ENCODE data around the gene RSPH1. TPM values are rescaled to one million over a fixed set of nuclear protein-coding genes. Genes with fewer than 3 reads are reported as not detected.

The RSPH1 gene
- total RNA-seq, 3 donors from 2014 or later, result 0.48 to 2.3 (median 0.88) TPM

DNA sequence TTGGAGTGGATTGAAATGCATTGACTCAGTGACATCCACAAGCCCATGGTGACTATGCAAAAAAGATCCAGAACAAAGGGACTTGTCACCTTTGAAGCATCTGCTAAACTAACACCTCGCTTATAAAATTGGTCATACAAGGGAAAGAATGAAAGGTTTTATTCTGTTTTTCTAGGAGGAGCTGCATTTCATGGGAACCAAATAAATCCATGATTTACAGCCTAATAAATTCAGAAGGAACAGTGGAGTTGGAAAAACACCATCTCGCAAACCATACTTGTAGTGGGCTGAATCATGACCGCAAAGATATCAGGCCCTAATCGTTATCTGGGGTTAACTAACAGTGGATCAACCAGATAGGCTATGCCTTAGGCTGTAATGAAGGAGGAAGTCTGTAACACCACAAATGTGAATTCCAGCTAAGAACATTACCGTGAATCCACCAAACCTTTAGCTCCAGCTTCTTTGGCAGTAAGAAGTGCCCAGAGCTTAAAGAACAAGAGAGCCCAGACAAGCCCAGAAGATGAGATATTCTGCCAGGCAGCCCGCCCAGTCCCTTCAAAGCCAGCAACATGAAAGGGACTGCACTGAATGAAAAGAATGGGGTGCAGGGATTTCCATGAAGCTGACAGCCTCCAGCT lies 27.4 kb downstream of the RSPH1 start:
- intact Hi-C loops (cut with DNase I; ENCODE audit: low total_unique reads), result no loop called here
- Histone ChIP-seq H3K27me3 (no peaks in the 10 kb centered on the region), H3K9me3 (no peaks in the 10 kb centered on the region), H3K4me1 (no peaks in the 10 kb centered on the region), H3K27ac (no peak overlapping the region), H3K36me3 (no peaks in the 10 kb centered on the region), H3K4me3 (no peak overlapping the region)
- TF ChIP-seq POLR2A (IDR thresholded peaks at IDR 0.05), result no peak
- no peak for DNase-seq (ENCODE audit: low spot score in 2 of 2)

DNA sequence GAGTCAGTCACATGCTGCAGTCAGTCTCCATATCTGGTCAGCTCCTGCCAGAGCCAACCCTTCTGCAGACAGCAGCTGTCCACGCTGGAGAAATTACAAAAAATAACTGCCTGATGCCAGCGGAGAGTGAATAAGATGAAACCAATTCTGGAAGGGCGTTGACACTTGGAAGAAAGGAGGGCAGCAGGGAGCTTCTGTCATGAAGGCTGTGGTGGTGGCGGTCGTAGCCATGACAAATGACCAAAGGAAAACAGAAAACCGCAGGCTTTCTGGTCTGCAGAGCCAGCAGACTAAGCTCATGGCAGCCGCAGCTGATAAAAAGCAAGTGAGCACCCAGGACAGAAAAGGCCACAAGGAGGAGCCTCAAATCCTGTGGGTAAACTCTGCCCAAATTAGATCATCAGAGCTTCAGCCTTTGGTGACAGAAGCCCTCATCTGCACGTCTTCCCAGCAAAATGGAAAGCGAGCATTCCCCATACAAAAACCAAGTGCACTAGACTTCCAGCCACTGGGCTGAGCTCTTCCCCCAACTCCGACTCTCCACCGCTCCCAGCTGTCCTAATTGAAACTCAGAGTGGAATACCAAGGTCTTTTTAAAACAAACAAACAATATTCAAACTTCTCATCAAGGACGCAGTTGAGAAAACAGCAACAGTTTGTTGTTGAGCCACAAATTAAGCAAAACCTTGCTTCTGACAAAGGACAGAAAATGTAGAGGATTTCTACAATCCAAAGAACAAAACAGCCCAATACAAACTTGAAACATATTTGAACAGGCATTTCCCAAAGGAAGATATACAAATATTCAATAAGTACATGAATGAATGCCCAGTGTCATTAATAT lies 28.7 kb downstream of the RSPH1 start:
- H3K9me3 ChIP-seq, result no peaks in the 10 kb centered on the region
- TF ChIP-seq POLR2AphosphoS5 (IDR thresholded peaks at IDR 0.05), result no peak
- peak in 1 of 2 donors; percentile 37 for DNase-seq (ENCODE audit: low spot score in 2 of 2)
- intact Hi-C loops (cut with DNase I; ENCODE audit: low total_unique reads), result no loop called here
- no peak overlapping the region for H3K27ac ChIP-seq
- H3K36me3 ChIP-seq, result no peaks in the 10 kb centered on the region
- no peaks in the 10 kb centered on the region for H3K4me1 ChIP-seq
- no peak overlapping the region for H3K4me3 ChIP-seq
- no peaks in the 10 kb centered on the region for H3K27me3 ChIP-seq

DNA sequence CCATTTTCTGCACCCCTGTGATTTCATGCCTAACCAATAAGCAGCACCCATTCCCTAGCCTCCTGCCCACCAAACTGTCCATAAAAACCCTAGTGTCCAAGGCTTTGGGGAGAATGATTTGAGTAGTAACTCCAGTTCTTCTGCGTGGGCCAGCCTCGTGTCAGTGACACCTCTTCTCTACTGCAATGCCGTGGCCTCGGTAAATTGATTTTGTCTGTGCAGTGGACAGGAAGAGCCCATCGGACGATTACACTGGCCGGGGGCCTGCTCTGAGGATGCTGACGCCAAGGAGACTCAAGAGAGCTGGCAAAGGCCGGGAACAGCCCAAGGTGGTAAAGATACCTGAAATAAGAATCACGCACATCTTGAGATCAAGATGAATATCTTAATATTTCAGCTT lies 29.3 kb downstream of the RSPH1 start:
- Histone ChIP-seq H3K4me1 (no peaks in the 10 kb centered on the region), H3K9me3 (no peaks in the 10 kb centered on the region), H3K27me3 (no peaks in the 10 kb centered on the region), H3K36me3 (no peaks in the 10 kb centered on the region), H3K27ac (no peak overlapping the region), H3K4me3 (no peak overlapping the region)
- intact Hi-C loops (cut with DNase I; ENCODE audit: low total_unique reads), result no loop called here
- no peak for DNase-seq (ENCODE audit: low spot score in 2 of 2)
- TF ChIP-seq, protein P1, sequence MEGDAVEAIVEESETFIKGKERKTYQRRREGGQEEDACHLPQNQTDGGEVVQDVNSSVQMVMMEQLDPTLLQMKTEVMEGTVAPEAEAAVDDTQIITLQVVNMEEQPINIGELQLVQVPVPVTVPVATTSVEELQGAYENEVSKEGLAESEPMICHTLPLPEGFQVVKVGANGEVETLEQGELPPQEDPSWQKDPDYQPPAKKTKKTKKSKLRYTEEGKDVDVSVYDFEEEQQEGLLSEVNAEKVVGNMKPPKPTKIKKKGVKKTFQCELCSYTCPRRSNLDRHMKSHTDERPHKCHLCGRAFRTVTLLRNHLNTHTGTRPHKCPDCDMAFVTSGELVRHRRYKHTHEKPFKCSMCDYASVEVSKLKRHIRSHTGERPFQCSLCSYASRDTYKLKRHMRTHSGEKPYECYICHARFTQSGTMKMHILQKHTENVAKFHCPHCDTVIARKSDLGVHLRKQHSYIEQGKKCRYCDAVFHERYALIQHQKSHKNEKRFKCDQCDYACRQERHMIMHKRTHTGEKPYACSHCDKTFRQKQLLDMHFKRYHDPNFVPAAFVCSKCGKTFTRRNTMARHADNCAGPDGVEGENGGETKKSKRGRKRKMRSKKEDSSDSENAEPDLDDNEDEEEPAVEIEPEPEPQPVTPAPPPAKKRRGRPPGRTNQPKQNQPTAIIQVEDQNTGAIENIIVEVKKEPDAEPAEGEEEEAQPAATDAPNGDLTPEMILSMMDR (IDR thresholded peaks at IDR 0.05), result no peak
- TF ChIP-seq POLR2A (IDR thresholded peaks at IDR 0.05), result no peak
- TF ChIP-seq POLR2AphosphoS5 (IDR thresholded peaks at IDR 0.05), result no peak

DNA sequence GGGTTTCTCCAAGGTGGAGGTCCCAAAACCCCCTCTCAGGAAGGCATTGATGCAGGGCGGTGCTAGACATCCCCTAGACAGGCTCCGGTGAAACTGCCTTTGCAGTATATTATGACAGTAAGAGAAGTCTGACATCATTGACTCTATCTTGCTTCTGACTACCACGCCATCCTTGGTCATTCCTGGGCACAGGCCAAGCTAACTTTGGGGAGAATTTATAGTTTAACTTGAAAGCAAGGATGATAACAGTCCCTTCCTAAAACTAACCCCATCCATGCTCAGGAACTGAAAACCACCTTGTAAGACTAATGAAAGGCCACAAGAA lies 30.3 kb downstream of the RSPH1 start:
- peak in 1 of 2 donors; percentile 10 for DNase-seq (ENCODE audit: low spot score in 2 of 2)
- Histone ChIP-seq H3K4me1 (no peaks in the 10 kb centered on the region), H3K9me3 (no peaks in the 10 kb centered on the region), H3K36me3 (no peaks in the 10 kb centered on the region), H3K4me3 (no peak overlapping the region), H3K27me3 (no peaks in the 10 kb centered on the region), H3K27ac (no peak overlapping the region)
- TF ChIP-seq POLR2A (IDR thresholded peaks at IDR 0.05) (no peak), POLR2AphosphoS5 (IDR thresholded peaks at IDR 0.05) (no peak)
- TF ChIP-seq, protein P1 (IDR thresholded peaks at IDR 0.05), result no peak
- intact Hi-C loops (cut with DNase I; ENCODE audit: low total_unique reads), result no loop called here

DNA sequence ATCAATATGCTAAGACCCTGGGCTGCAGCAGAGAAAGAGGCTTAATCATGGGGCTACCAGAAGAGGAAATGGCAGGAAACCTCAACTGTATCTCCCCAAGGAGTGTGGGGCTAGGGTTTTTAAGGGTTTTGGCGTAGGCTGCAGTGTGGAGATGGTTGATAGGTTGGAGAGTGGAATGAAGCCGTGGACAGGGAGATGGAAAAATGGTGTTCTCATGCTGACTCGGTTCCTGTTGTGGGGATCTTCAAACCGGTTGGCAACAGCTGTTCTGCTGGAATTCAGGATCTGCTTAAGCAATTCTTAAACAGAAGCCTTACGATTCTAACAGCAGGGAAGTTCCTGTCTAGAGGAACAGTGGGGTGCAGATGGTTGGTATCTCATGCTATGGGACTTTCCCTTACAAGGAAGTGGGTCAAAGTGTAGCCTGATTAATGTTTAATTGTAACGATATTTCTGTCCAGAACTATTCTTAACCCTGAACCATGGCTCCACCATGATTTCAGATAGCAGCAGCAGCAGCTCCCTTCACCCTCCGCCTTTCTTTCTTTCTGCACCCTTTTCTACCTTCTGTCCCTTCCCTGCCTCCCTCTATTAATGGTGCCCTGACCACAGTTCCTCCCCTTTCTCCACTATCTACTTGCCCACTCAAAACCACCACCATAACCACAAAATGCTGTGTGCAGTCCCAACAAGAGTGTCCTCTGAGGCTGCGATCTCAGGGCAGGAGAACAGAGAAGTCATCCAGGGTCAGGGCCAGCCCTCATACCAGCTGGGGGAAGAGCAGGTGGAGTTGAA lies 30.8 kb downstream of the RSPH1 start:
- intact Hi-C loops (cut with DNase I; ENCODE audit: low total_unique reads), result no loop called here
- no peak overlapping the region for H3K27ac ChIP-seq

DNA sequence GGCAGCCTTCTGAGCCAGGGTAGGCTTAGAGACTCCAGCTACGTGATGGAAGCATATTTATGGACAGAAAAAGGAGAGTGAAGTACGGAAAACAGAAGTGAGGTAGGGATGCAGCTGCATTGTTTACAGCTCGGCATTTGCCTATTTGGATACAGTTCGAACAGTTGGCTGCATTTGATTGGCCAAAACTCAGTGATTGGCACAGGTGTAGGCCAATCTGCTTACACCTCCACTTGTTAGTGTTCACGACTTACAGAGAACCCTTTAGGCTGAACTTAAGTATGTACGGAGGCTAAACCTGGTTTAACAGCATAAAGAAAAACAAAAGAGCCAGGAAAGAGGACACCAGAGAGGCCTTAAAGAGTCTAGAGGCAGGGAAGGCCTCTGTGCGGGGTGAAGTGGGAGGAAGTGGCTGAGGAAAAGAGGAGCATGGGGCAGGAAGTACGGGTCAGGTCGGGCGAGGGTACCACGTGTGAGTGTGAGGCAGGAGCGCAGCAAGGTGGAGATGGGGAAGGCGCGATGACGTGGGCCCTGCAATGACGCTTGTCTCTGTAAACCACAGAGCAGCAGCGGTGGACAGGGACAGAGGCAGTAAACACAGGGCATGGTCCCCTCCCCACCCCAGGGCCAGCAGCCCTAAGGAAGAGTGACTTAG lies 32.0 kb downstream of the RSPH1 start:
- Histone ChIP-seq H3K27ac (no peak overlapping the region), H3K9me3 (no peaks in the 10 kb centered on the region), H3K27me3 (no peaks in the 10 kb centered on the region), H3K36me3 (no peaks in the 10 kb centered on the region), H3K4me3 (no peak overlapping the region), H3K4me1 (no peaks in the 10 kb centered on the region)
- TF ChIP-seq POLR2AphosphoS5 (IDR thresholded peaks at IDR 0.05), result no peak
- TF ChIP-seq, protein P1 (IDR thresholded peaks at IDR 0.05), result no peak
- TF ChIP-seq POLR2A (IDR thresholded peaks at IDR 0.05), result no peak
- intact Hi-C loops (cut with DNase I; ENCODE audit: low total_unique reads), result no loop called here
- peak in 1 of 2 donors; percentile 31 for DNase-seq (ENCODE audit: low spot score in 2 of 2)

More for the DNA sequence above, 30.8 kb downstream of the RSPH1 start:
- H3K9me3 ChIP-seq, result no peaks in the 10 kb centered on the region
- DNase-seq (ENCODE audit: low spot score in 2 of 2), result no peak
- no peaks in the 10 kb centered on the region for H3K4me1 ChIP-seq
- H3K36me3 ChIP-seq, result no peaks in the 10 kb centered on the region
- TF ChIP-seq POLR2AphosphoS5 (IDR thresholded peaks at IDR 0.05), result no peak
- H3K27me3 ChIP-seq, result no peaks in the 10 kb centered on the region
- no peak overlapping the region for H3K4me3 ChIP-seq
